Measurements from ENCODE around the gene RRP1B.

The RRP1B gene

GRCh38 chr21:43740497-43741156 is 81.3 kb downstream of the RRP1B start:
- Mint-ChIP-seq H3K27me3 (ENCODE audit: low read depth) (no peaks in the 10 kb centered on the region), H3K4me1 (peaks cover 22% of the 10 kb centered on the region), H3K4me3 (peak overlapping the region; percentile 72 to 79 (median 78)), H3K27ac (peak overlapping the region; percentile 79 to 96 (median 95)), H3K9me3 (no peaks in the 10 kb centered on the region), H3K36me3 (ENCODE audit: low read depth) (peaks cover 9% of the 10 kb centered on the region)
- TF ChIP-seq CTCF (IDR thresholded peaks at IDR 0.05; ENCODE audit: unreplicated experiment in 3 of 3): no peak

- TF ChIP-seq CTCF (IDR thresholded peaks at IDR 0.05; ENCODE audit: unreplicated experiment in 3 of 3): no peak
- Mint-ChIP-seq H3K27me3 (ENCODE audit: low read depth) (no peaks in the 10 kb centered on the region), H3K4me3 (peak overlapping the region; percentile 43 to 56 (median 56)), H3K36me3 (ENCODE audit: low read depth) (peaks cover 14% of the 10 kb centered on the region), H3K27ac (peak overlapping the region in 2 of 3 experiments; percentile 55 to 77), H3K4me1 (peaks cover 22% of the 10 kb centered on the region), H3K9me3 (no peaks in the 10 kb centered on the region)
Measured at GRCh38 chr21:43741423-43742096, 82.2 kb downstream of the RRP1B start.

- Mint-ChIP-seq H3K4me1 (peaks cover 14% of the 10 kb centered on the region), H3K36me3 (ENCODE audit: low read depth) (peaks cover 23% of the 10 kb centered on the region), H3K9me3 (no peaks in the 10 kb centered on the region), H3K27ac (no peak overlapping the region), H3K27me3 (ENCODE audit: low read depth) (peaks cover 3% of the 10 kb centered on the region), H3K4me3 (no peak overlapping the region)
- TF ChIP-seq CTCF (IDR thresholded peaks at IDR 0.05; ENCODE audit: unreplicated experiment in 3 of 3): no peak
Measured at GRCh38 chr21:43743947-43744346, 84.6 kb downstream of the RRP1B start.

GRCh38 chr21:43744725-43745124 is 85.4 kb downstream of the RRP1B start:
- Mint-ChIP-seq H3K9me3 (no peaks in the 10 kb centered on the region), H3K27me3 (ENCODE audit: low read depth) (peaks cover 3% of the 10 kb centered on the region), H3K4me3 (no peak overlapping the region), H3K36me3 (ENCODE audit: low read depth) (peaks cover 23% of the 10 kb centered on the region), H3K4me1 (peaks cover 7% of the 10 kb centered on the region), H3K27ac (no peak overlapping the region)
- no peak for TF ChIP-seq CTCF (IDR thresholded peaks at IDR 0.05; ENCODE audit: unreplicated experiment in 3 of 3)
